Daoy (cell line): Measurements from ENCODE around the gene NLGN4Y. TPM values are rescaled to one million over a fixed set of nuclear protein-coding genes. Genes with fewer than 3 reads are reported as not detected.

Experiments used
- DNase-seq: peaks from one replicate; pipeline ENCODE4 v3.0.0-alpha.2; 2015; ENCODE audit warnings: low read depth
- total RNA-seq: library from RNA; depleted of rRNA; stranded (reverse); fragments of >200 nt; shearing (Covaris generic); gene quantifications from 2 replicates; pipeline ENCODE4 v1.2.3, GENCODE V29; 2014

The NLGN4Y gene
- total RNA-seq, 1 experiment from 2014 or later = not detected

DNA sequence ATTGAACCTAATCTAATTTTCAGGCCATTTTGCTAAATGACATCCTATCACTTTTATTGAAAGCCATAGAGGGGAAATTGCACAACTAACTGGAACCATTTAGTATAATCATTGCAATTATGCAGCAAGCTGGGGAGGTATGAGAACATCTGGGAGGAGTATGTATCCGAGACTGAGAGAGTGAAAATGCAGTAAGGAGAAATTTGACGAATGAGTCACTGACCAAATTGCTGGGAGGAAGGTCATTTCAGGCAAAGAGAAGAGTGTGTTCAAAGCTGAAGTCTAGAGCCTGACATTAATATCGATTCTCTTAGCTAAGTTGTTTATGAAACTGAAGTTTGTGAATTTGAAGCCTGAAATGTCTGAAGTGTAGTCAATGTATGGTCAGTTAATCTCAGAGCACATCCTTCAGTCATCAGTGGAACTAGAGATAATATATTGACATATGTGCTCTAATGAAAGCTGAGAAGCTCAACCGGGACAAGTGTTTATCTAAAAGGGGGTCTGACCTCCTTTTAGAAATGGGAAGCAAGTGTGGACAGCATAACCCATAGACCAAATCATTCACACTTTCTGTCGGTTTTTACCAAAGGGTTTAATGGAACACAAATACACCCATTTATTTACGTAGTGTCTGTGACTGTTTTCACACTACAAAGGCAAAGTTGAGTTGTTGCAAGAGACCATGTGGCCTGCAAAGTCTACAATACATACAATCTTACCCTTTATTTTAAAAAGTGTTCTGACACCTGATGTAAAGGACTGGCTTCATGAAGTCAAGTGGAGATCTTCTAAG, 120.0 kb downstream of the NLGN4Y start:
- DNase-seq = no peak

DNA sequence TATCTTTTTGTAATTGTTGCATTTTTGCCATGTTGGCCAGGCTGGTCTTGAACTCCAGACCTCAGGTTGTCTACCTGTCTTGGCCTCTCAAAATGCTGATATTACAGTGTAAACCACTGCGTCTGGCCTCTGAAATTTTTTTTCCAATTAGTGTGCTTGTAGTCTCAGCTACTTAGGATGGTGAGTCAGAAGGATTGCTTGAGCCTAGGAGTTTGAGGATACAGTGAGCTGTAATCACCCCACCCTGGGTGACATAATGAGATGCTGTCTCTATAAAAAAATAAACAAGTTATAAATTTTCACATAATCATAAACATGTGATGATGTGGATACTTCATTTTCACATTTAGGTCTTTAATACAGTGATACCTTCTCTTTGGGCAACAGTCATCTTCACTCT, 154.9 kb downstream of the NLGN4Y start:
- DNase-seq = no peak

DNA sequence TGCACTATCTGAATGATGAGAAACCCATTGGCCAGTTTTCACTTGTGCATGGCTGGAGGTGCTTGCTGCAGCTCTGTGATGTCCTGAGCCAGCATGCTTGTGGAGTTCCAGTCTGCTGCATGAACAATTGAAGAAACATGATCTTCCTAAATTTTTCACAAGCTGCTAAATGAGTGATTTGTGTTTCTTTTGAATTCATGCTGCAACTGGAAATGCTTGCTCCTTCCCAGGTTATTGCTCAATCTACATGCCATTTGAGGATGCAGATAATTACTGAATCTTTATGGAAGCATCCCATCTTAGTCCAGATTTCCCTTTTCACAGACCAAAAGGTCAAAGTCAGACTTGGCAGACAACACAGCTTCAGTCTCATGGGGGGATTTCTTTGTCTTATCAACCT, 170.2 kb downstream of the NLGN4Y start:
- no peak for DNase-seq

DNA sequence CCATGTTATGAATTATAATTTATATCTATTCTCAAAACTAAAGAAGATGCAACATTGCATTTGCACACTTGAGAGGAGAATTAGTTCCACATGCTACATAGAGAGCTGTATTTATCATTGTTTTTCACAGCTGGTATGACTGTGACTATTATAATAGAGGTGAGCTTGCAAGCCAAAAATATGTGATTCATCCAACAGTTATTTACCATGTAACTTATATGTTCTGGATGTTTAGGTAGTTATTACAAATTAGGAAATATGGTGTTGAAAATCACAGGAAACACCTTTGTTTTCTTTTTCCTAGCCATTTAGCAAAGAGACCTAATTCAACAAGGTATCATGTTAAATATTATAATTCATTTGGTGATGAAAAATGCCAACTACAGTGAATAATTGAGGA, 183.8 kb downstream of the NLGN4Y start:
- no peak for DNase-seq

DNA sequence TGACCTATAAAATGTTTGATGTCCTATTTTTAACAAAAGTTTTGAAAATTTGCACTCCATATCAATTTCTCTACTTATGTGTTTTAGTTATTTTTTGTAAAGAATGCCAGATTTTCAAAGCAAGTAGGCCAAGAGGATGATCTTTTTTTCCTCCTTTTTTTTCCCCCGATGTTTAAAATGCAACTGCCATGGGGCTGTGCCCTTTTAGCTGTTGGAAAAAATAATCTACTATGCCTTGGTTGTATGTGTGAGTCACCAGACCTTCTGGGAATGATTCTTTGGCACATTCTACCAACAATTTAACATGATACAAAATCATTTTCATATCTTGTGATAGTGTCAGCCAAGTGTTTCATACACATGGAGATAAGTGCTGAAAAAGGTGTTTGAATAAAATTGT, 217.3 kb downstream of the NLGN4Y start:
- DNase-seq = no peak

DNA sequence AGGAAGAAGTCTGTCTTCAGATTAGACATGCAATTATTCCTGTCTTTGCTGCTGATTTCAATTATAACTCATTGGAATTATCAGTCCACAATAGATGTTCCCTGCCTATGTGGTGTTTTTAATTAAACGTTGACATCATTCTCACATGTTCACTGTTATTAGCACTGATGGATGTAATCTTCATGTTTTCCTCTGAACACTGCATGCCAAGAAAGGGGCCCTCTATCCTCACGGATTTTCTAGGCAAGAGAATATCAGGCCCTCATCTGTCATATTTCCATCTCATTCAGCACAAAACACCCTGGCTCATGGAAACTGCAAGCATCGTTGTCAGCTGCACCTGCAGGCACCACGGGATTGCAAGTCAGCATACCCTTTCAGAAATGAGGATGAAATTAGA, 224.0 kb downstream of the NLGN4Y start:
- DNase-seq = no peak

DNA sequence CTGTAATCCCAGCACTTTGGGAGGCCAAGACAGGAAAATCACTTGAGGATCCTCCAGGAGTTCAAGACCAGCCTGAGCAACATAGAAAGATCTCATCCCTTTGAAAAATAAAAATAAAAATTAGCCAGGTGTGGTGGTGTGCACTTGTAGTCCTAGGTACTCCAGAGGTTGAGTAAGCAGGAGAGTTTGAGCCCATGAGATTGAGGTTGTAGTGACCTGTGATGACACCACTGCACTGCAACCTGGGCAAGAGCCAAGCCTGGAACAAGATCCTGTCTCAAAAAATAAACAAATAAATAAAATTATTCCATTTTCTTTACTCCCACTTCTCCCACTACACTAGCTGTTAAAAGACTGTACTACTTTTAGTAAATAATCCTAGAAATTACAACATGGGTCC, 231.2 kb downstream of the NLGN4Y start:
- DNase-seq = no peak

DNA sequence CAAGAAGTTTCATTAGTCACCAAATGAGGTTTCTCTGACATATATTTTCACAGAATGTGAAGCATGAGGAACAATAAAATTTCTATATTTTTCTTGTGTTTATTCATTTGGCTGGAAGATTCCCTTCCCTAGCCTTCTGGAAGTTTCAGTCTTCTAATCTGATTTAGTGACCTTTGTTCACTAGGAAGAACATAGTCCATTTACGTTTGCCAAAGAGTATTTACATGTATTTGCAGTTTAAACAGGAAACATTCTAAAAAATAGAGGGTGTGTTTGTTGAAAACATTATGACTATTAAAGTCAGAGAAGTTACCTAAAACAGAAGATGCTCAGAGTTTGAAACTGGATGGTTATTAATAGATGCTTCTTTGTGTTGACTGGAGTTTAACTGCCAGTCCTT, 238.6 kb downstream of the NLGN4Y start:
- DNase-seq = no peak

DNA sequence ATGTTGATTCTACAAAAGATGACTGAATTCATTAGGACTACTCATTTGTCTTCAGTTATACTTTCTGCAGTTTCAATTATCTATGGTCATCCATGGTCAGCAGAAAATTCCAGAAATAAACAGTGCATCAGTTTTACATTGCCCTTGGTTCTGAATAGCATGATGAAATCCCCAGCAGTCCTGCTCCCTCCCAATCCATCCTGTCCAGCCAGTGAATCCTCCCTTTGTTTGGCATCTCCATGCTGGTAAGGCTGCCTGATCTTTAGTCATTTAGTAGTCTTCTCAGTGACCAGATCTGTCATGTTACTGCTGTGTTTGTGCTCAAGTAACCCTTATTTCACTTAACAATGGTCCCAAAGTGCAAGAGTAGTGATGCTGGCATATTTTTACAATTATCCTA, 239.3 kb downstream of the NLGN4Y start:
- DNase-seq = no peak

DNA sequence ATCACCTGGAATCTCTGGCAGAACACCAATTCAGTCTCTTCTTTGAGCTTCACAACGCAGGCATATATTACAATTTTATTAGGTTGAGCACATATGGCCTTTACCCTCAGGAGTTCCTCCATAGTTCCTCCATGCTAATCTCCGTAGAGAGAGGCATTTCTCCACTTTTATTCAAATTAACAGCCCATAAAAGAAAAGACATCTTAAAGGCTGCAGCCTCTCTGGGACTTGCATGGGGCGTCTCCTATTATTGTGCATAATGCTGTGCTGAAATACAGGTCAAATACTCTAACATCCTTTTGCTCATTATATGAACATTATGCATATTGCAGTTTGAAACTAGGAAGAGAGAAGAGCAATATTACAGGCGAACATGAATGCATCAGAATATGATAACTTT, 253.9 kb downstream of the NLGN4Y start:
- DNase-seq = no peak

DNA sequence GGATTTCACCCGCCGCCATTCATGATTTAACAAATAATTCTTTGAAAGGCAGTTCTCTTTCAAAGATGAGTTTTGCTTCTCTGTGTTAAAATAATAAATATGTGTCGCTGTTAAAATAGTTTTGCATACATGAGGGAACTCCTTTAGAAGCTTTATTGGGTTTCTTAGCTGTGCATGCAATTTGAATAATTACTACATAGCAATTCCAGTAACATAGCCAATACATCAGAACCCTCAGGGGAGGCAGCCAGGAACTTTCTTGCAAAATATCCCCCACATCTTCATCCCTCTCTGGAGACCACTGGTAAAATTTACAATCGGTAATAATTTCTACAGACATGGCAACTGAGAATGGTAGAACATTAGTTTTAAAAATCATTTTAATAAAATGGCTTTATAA, 268.8 kb downstream of the NLGN4Y start:
- DNase-seq = no peak

DNA sequence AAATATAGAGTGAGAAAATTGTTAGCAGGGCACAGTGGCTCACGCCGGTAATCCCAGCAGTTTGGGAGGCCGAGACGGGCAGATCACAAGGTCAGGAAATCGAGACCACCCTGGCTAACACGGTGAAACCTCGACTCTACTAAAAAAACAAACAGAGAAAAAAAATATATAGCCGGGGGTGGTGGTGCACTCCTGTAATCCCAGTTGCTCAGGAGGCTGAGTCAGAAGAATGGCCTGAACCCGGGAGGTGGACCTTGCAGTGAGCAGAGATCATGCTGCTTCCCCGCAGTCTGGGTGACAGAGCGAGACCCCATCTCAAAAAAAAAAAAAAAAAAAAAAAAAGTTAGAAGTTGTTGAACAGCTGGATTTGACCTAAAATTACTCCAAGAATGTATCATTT, 269.3 kb downstream of the NLGN4Y start:
- DNase-seq = no peak

DNA sequence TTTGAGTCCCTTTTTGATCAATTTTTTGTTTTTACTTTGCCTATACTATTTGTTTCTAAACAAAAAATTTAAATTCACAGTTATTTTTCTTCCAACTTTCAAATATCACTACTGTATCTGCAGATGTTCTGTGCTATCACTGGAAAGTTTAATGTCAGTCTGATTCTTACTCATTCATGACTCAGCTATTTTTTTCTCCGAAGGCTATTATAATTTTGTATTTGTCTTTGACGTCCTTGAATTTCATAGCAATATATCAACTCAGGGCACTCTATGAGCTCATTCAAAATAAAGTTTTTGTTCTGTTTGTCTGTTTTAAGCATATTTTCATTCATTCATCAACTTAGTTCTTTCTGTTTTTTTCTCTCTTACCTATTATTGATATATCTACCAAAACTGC, 273.7 kb downstream of the NLGN4Y start:
- no peak for DNase-seq

DNA sequence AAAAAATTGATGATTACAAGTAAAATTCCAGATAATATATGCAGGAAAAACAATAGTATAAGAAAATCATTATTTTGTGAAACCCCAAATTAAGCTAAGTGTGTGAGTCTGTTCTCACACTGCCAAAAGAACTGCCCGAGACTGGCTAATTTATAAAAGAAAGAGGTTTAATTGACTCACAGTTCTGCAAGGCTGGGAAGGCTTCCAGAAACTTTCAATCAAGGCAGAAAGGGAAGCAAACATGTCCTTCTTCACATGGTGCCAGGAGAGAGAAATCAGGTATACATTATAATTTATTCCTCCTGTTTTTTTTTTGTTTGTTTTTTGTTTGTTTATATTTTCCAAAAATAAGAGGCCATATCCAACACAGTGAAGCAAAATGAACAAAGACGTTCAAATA, 276.8 kb downstream of the NLGN4Y start:
- DNase-seq = no peak

DNA sequence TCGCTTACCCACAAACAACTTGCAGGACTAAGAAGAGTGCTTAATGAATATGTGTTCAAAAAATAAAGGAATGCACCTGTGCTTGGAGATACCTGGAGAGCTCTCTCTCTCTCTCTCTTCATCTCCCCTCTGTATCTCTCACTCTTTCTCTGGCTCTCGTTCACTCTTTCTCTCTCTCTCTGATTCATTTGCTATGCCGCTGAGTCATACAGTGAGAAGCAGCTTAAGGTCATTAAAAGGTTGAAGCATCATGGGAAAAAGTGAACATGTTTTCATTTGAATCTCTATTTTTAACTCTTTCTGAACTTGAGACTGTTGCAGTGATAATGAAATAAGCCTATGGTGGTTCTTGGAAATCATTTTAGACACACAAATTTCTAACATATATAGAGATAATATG, 277.8 kb downstream of the NLGN4Y start:
- no peak for DNase-seq

DNA sequence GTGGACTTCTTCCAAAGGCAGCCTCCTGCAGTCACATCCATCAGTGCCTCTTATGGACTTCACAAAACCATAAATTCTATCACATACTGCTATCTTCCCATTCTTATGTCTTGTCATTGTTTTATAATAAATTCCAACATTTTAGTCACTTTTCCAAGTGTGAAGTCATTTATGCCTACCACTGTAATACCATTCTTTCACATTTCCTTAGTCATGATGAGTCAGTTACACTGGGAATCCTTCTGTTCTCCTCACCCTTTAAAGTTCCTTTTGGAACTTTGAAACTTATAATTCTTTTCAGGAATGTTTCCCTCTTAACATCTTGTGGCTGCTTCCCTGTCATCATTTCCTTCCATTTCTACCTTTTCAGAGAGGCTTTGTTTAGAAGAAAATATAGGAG, 279.7 kb downstream of the NLGN4Y start:
- DNase-seq = no peak

DNA sequence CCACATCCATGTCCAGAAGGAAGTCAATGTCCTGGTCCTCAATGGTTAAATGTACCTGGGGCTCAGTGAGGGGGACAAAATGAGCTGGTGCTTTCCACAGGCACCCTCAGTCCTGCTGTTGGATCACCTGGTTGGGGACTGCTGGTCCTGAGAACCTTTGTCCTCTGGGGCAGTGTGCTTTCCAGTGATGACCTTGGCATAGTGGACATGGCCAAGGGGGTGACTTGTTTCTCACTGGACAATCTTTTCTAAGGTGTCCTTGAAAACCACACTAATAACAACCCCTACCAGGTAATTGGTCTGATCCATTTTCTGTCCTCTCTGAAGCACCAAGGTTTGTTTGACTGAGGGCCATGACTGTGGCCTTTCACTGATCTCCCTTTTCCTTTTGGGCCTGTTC, 294.1 kb downstream of the NLGN4Y start:
- DNase-seq = no peak

DNA sequence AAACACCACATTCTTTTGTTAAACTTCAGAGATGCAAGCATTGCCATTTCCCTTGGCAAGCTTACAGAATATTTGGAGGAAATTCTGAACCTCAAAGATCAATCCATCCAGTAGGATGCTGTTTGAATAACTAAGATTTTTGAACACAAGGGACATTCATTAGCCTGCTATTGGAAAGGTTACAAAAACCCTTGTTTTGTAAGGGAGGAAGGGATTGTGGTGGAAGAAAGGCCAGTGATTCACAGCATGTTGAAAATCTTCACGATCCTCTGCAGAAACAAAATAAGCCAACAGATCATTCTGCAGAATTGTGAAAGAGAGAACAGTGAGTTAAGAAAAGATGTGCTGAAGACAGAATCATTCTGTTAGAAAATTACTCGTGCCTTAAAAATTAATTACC, 297.9 kb downstream of the NLGN4Y start:
- DNase-seq = no peak

DNA sequence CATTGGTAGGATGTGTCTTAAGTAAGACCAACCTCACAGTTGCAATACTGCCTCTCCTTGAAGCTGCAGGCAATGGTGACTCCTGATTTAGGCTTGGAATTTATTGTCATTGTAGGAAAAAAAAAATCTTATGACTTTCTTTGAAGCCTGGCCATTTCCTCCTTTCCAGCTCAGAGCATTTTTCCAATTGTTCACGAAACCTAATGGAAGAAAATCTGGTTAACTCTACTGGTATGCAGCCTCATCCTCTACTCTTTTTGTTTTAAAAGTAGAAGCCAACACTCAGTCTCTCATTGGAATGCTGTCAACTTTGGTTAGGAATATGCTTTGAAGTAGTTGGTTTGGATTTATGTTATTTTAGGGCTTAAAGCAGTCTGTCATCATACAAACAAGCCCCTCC, 298.6 kb downstream of the NLGN4Y start:
- no peak for DNase-seq

DNA sequence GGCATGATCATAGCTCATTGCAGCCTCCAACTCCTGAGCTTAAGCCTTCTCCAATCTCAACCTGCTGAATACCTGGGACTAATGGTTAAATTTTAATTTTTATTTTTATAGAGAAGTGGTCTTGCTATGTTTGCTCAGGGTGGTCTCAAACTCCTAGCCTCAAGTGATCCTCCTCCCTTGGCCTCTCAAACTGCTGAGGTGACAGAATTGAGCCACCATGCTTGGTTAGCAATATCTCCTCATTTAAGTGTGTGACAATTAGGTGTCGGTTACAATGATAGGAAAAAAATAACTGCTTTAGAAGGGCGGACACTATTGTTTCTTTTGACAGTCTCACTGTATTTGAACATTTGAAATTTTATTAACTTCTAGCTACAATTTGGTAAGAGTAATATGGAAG, 300.3 kb downstream of the NLGN4Y start:
- DNase-seq = no peak

DNA sequence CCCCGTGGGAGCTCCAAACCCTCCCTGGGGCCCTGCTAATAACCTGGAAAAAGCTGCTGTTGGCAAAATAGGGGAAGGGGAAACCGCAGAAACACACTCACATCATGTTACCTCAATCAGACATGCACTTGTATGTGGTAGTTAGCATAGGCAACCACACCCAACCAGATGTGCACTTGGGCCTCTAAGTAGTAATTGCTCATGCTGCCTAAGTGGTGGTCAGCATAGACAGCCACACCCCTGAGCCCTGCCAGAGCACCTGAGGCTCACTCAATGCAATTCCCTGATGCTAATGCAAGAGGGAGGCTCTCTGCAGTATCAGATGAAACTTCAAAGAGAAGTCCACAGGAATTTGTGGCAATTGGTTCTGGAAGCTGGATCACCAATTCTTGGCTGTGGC, 301.4 kb downstream of the NLGN4Y start:
- no peak for DNase-seq

DNA sequence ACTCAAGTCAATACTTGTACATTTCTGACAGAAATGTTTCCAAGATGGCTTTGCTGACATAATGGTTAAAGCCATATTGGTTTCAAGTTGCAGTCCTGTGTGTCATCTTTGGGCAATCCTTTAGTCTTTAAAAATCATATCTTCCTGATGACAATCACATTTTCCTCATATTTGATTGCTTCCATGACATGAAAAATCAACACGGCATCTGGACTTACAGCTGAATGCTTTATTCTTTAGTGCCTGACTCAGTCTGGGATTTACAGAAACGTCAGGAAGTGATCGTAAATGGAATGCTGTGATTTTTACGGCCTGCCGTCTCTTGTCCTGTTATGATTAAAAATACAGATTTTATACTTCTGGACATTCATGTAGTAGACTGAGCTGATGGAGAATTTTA, 304.2 kb downstream of the NLGN4Y start:
- no peak for DNase-seq

DNA sequence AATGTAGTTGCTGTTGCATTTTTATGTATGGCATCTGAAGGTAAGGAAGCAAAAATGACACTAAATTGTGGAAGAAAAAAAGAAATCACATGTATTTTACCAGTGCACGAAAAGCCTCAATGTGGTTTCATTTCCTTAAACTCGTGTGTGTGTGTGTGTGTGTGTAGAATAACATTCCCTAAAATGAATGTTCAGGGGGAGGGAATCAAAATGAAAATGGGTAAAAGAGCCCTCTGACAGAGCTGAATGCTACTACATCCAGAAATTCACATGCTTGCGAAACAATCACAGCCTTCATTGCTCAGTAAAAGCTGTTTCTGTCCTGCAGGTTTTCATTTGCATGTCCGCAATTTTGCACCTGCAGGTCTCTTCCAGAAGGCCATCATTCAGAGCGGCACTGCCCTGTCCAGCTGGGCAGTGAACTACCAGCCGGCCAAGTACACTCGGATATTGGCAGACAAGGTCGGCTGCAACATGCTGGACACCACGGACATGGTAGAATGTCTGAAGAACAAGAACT, 305.1 kb downstream of the NLGN4Y start:
- DNase-seq = no peak
